Endothelial cell of umbilical vein (primary cell): Measurements from ENCODE around the gene ZNF205. TPM values are rescaled to one million over a fixed set of nuclear protein-coding genes. Genes with fewer than 3 reads are reported as not detected.

Source experiments
- BruUV-seq: library from RNA; stranded (reverse); fragments of 400-500 nt; replicated peaks from 2 replicates; lab custom pipeline; 2021; lab: Mats Ljungman, UMichigan
- CTCF ChIA-PET: fragments of 300-600, 350-600 bp; sonication (Branson Sonifier 250); formaldehyde crosslinking; loops from one replicate; lab custom pipeline; 2021; ENCODE audit warnings: antibody characterized with exemption, inconsistent platforms; lab: Charles Lee
- POLR2A ChIA-PET: fragments of 300-600, 350-600 bp; sonication (Branson Sonifier 250); formaldehyde crosslinking; loops from one replicate; lab custom pipeline; 2021; ENCODE audit warnings: antibody characterized with exemption, inconsistent platforms; lab: Charles Lee
- DNase-seq: peaks from one replicate; pipeline ENCODE4 v3.0.0-alpha.2; 2011; ENCODE audit warnings: low read depth, low spot score
- FAIRE-seq: peaks from 2 replicates; lab custom pipeline; 2011; peaks lifted over from hg19 to GRCh38; lab: Jason Lieb, UNC
- H2AFZ ChIP-seq: 2 replicates; pipeline ENCODE4 v1.6.0; 2012; ENCODE audit warnings: low read depth, low read length, control low read depth, inconsistent platforms
- H3K27ac ChIP-seq: 2 replicates; pipeline ENCODE4 v1.5.1; 2011; ENCODE audit warnings: low read depth, mild to moderate bottlenecking, control low read depth, low read length, moderate library complexity; ENCODE audit not compliant: insufficient read depth
- H3K27me3 ChIP-seq, 2 experiments: 2 replicates each; pipeline versions ENCODE4 v1.6.0 to v1.6.1; 2011; ENCODE audit warnings: low read length in 2 of 2, mixed read lengths in 1 of 2; ENCODE audit not compliant: control insufficient read depth in 2 of 2, insufficient read depth in 2 of 2
- H3K36me3 ChIP-seq, 2 experiments: 2 replicates in 1 of 2; 3 replicates in 1 of 2; pipeline ENCODE4 v1.5.1; 2011; ENCODE audit warnings: low read length in 2 of 2, mild to moderate bottlenecking in 1 of 2, moderate library complexity in 1 of 2; ENCODE audit not compliant: control insufficient read depth in 2 of 2, insufficient read depth in 2 of 2; ENCODE audit errors: extremely low read depth in 1 of 2
- H3K4me1 ChIP-seq: 3 replicates; pipeline ENCODE4 v1.5.1; 2011; ENCODE audit warnings: mild to moderate bottlenecking, low read length; ENCODE audit not compliant: control insufficient read depth, insufficient read depth; ENCODE audit errors: extremely low read depth
- H3K4me2 ChIP-seq: 2 replicates; pipeline ENCODE4 v1.6.1; 2011; ENCODE audit warnings: low read length, control low read depth, mixed read lengths; ENCODE audit not compliant: insufficient read depth
- H3K4me3 ChIP-seq, 3 experiments: fragments of 200-600 bp in 1 of 3; sonication (generic), shearing (Covaris generic) in 1 of 3; replicated peaks in 1 of 3; 2 replicates each; pipeline ENCODE4 v1.5.1; 2011 to 2016; ENCODE audit warnings: control low read depth in 3 of 3, low read length in 3 of 3, mild to moderate bottlenecking in 2 of 3, inconsistent platforms in 1 of 3, low read depth in 1 of 3, moderate library complexity in 1 of 3; ENCODE audit not compliant: insufficient read depth in 1 of 3
- H3K79me2 ChIP-seq: 2 replicates; pipeline ENCODE4 v1.6.0; 2012; ENCODE audit warnings: low read length, inconsistent platforms; ENCODE audit not compliant: control insufficient read depth, insufficient read depth
- H3K9ac ChIP-seq: replicated peaks from 2 replicates; pipeline ENCODE3; 2011; ENCODE audit warnings: low read length, control low read depth; ENCODE audit not compliant: insufficient read depth; ENCODE audit errors: extremely low read depth
- H3K9me1 ChIP-seq: replicated peaks from 3 replicates; pipeline ENCODE4 v1.6.0; 2011; ENCODE audit warnings: mild to moderate bottlenecking, low read length; ENCODE audit not compliant: control insufficient read depth, insufficient read depth; ENCODE audit errors: extremely low read depth
- H3K9me3 ChIP-seq: replicated peaks from 2 replicates; pipeline ENCODE4 v1.5.1; 2012; ENCODE audit warnings: low read length, inconsistent platforms; ENCODE audit not compliant: control insufficient read depth, insufficient read depth
- H4K20me1 ChIP-seq: replicated peaks from 2 replicates; pipeline ENCODE3; 2011; ENCODE audit warnings: mild to moderate bottlenecking, low read length; ENCODE audit not compliant: control insufficient read depth, insufficient read depth; ENCODE audit errors: extremely low read depth
- CTCF ChIP-seq, 2 donors: IDR thresholded peaks; 1 replicate in 1 of 2; 2 replicates in 1 of 2; pipeline ENCODE4 v1.5.1; 2011; ENCODE audit warnings: low read length in 2 of 2, mild to moderate bottlenecking in 2 of 2, moderate library complexity in 2 of 2, control low read depth in 1 of 2, inconsistent platforms in 1 of 2, low read depth in 1 of 2; ENCODE audit not compliant: insufficient read depth in 1 of 2; ENCODE audit errors: extremely low read depth in 1 of 2
- EZH2 ChIP-seq: IDR thresholded peaks from 2 replicates; pipeline ENCODE4 v1.6.1; 2012; ENCODE audit warnings: borderline replicate concordance, low read depth, mild to moderate bottlenecking, moderate library complexity, low read length, inconsistent platforms; ENCODE audit not compliant: severe bottlenecking
- FOS ChIP-seq: IDR thresholded peaks from 2 replicates; pipeline ENCODE4 v1.6.1; 2011; ENCODE audit warnings: mild to moderate bottlenecking, low read length, moderate library complexity, borderline replicate concordance; ENCODE audit not compliant: insufficient read depth
- GATA2 ChIP-seq: IDR thresholded peaks from 2 replicates; pipeline ENCODE4 v1.7.0; 2011; ENCODE audit warnings: low read depth, mild to moderate bottlenecking, moderate library complexity, mixed read lengths, low read length; ENCODE audit not compliant: insufficient read length, insufficient read depth
- JUN ChIP-seq: IDR thresholded peaks from 2 replicates; pipeline ENCODE4 v1.6.1; 2011; ENCODE audit warnings: borderline replicate concordance, low read depth; ENCODE audit not compliant: insufficient read length, insufficient read depth
- MAX ChIP-seq: IDR thresholded peaks from 2 replicates; pipeline ENCODE4 v1.6.1; 2011; ENCODE audit not compliant: insufficient read depth, insufficient read length
- MYC ChIP-seq: IDR thresholded peaks from one replicate; pipeline ENCODE4 v1.6.1; 2011; ENCODE audit warnings: mild to moderate bottlenecking, low read depth, low read length
- POLR2A ChIP-seq: IDR thresholded peaks from 2 replicates; pipeline ENCODE4 v1.6.1; 2012; ENCODE audit warnings: low read depth, mild to moderate bottlenecking, control low read depth, low read length
- POLR2AphosphoS5 ChIP-seq: IDR thresholded peaks from 2 replicates; pipeline ENCODE4 v1.6.1; 2012; ENCODE audit warnings: low read depth, mild to moderate bottlenecking, control low read depth, low read length, moderate library complexity; ENCODE audit not compliant: insufficient read depth
- dilution Hi-C: fragments of 300-500 bp; cut with MboI; formaldehyde crosslinking; loops from one replicate; pipeline ENCODE4 v1.15.0; 2019; ENCODE audit warnings: low sequenced_read_pairs; ENCODE audit not compliant: extremely low pct_ligation_motif_present
- intact Hi-C: fragments of 100-400 bp; cut with micrococcal nuclease; formaldehyde crosslinking; loops from one replicate; pipeline ENCODE4 v1.10.0; 2022
- polyA plus RNA-seq, 4 experiments: library from polyadenylated mRNA; depleted of rRNA in 3 of 4; stranded (reverse) in 3 of 4; unstranded in 1 of 4; fragments of >200 nt; gene quantifications; 2 replicates each; pipeline versions ENCODE4 v1.2.1 to v1.2.3, GENCODE V29; 2011 to 2012; ENCODE audit warnings: missing spikeins in 1 of 4
- total RNA-seq: library from RNA; stranded (reverse); gene quantifications from 2 replicates; pipeline ENCODE4 v1.2.3, GENCODE V29; 2021

ZNF205 gene
- total and polyA plus RNA-seq, 2 donors (not counting 3 experiments of a cell fraction or from before 2014, with no cell fraction given) = 18.5 to 19.0 TPM

GRCh38 chr16:3127745-3128144, 15.4 kb downstream of the ZNF205 start:
- H4K20me1 ChIP-seq = no peaks in the 10 kb centered on the region
- intact Hi-C loops (no loop called here), dilution Hi-C loops (no loop called here)
- ChIA-PET CTCF (interaction anchor here (1.0 to 6.9 kb wide), 6 partner anchors 19 to 96 kb away, joined by 3 to 138 read pairs (median 52); partner anchors contain the start of gene ZSCAN10), POLR2A (no interaction called here)
- TF ChIP-seq FOS = no peak
- no peak for TF ChIP-seq MAX
- no peak for TF ChIP-seq CTCF (IDR thresholded peaks at IDR 0.05; ENCODE audit: extremely low read depth in 1 of 2, insufficient read depth in 1 of 2, low read depth in 1 of 2, low read length in 2 of 2)
- no peak for TF ChIP-seq GATA2
- TF ChIP-seq MYC = no peak
- TF ChIP-seq EZH2 = no peak
- TF ChIP-seq POLR2AphosphoS5 = no peak
- no peak for TF ChIP-seq JUN
- TF ChIP-seq POLR2A = no peak
- no peak overlapping the region for H3K9ac ChIP-seq
- no peaks in the 10 kb centered on the region for H3K9me3 ChIP-seq
- no peaks in the 10 kb centered on the region for H3K27me3 ChIP-seq
- no peak overlapping the region for H3K4me2 ChIP-seq
- H2AFZ ChIP-seq = no peak overlapping the region
- no peak overlapping the region for H3K27ac ChIP-seq
- H3K4me3 ChIP-seq = no peak overlapping the region
- peaks cover 10% of the 10 kb centered on the region for H3K4me1 ChIP-seq
- DNase-seq (no peak), FAIRE-seq (no peak)
- BruUV-seq = no TSS peak
- H3K79me2 ChIP-seq = peaks cover 2% of the 10 kb centered on the region
- no peaks in the 10 kb centered on the region for H3K9me1 ChIP-seq
- H3K36me3 ChIP-seq = peaks cover 4% of the 10 kb centered on the region in 2 experiments
